ENCODE measurements around the gene CNN2.

DNA sequence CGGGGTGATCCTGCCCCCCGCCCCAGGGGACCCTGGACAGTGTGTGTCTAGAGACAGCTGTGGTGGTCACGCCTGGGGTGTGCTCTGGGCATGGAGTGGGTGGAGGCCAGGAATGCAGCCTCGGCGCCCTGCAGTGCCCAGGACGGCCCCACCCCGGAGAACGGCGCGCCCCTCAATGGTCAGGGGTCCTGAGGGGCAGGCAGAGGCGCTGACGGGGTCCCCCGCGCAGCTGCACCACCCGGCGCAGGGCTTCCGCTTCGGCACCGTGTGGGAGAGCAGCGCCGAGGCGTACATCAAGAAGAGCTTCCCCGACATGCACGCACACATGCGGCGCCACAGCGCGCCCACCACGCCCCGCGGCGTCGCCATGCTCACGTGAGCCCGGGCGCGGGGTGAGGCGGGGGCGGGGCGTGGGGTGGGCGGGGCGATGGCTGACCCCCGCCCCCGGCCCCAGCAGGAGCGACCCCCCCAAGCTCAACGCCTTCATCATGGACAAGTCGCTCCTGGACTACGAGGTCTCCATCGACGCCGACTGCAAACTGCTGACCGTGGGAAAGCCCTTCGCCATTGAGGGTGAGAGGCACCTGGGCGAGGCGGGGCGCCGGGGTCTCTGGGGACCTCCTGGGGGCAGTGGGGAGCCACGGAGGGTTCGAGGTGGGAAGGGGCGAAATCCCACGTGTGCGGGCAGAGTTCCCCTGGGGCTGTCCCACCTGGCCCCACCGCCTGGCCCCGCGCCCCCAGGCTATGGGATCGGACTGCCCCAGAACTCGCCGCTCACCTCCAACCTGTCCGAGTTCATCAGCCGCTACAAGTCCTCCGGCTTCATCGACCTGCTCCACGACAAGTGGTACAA lies 18.8 kb upstream of the CNN2 start:
- TF ChIP-seq, protein P1, sequence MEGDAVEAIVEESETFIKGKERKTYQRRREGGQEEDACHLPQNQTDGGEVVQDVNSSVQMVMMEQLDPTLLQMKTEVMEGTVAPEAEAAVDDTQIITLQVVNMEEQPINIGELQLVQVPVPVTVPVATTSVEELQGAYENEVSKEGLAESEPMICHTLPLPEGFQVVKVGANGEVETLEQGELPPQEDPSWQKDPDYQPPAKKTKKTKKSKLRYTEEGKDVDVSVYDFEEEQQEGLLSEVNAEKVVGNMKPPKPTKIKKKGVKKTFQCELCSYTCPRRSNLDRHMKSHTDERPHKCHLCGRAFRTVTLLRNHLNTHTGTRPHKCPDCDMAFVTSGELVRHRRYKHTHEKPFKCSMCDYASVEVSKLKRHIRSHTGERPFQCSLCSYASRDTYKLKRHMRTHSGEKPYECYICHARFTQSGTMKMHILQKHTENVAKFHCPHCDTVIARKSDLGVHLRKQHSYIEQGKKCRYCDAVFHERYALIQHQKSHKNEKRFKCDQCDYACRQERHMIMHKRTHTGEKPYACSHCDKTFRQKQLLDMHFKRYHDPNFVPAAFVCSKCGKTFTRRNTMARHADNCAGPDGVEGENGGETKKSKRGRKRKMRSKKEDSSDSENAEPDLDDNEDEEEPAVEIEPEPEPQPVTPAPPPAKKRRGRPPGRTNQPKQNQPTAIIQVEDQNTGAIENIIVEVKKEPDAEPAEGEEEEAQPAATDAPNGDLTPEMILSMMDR (conservative IDR thresholded peaks at IDR 0.05; ENCODE audit: low read depth, low read length), result no peak
- no peak for TF ChIP-seq POLR2A (IDR thresholded peaks at IDR 0.05; ENCODE audit: low read depth, low read length)
- TF ChIP-seq NFE2L2 (IDR thresholded peaks at IDR 0.05; ENCODE audit: low read depth, low read length), result no peak
- TF ChIP-seq MAFK (IDR thresholded peaks at IDR 0.05; ENCODE audit: low read depth, low read length), result no peak
- TF ChIP-seq, protein P2, sequence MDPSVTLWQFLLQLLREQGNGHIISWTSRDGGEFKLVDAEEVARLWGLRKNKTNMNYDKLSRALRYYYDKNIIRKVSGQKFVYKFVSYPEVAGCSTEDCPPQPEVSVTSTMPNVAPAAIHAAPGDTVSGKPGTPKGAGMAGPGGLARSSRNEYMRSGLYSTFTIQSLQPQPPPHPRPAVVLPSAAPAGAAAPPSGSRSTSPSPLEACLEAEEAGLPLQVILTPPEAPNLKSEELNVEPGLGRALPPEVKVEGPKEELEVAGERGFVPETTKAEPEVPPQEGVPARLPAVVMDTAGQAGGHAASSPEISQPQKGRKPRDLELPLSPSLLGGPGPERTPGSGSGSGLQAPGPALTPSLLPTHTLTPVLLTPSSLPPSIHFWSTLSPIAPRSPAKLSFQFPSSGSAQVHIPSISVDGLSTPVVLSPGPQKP (IDR thresholded peaks at IDR 0.05; ENCODE audit: borderline replicate concordance, low read depth, low read length), result no peak
- TF ChIP-seq BHLHE40 (IDR thresholded peaks at IDR 0.05; ENCODE audit: low read depth, low read length), result no peak
- no peak for TF ChIP-seq CHD1 (IDR thresholded peaks at IDR 0.05; ENCODE audit: low read depth, low read length)
- no peak for TF ChIP-seq FOS (IDR thresholded peaks at IDR 0.05; ENCODE audit: low read depth, low read length)
- TF ChIP-seq MXI1 (IDR thresholded peaks at IDR 0.05; ENCODE audit: borderline replicate concordance, low read depth, low read length), result no peak
- TF ChIP-seq RCOR1 (IDR thresholded peaks at IDR 0.05; ENCODE audit: insufficient replicate concordance, low read length), result no peak
- TF ChIP-seq, protein P3, sequence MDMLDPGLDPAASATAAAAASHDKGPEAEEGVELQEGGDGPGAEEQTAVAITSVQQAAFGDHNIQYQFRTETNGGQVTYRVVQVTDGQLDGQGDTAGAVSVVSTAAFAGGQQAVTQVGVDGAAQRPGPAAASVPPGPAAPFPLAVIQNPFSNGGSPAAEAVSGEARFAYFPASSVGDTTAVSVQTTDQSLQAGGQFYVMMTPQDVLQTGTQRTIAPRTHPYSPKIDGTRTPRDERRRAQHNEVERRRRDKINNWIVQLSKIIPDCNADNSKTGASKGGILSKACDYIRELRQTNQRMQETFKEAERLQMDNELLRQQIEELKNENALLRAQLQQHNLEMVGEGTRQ (IDR thresholded peaks at IDR 0.05; ENCODE audit: low read depth, low read length), result no peak
- no peak for TF ChIP-seq SMC3 (IDR thresholded peaks at IDR 0.05; ENCODE audit: low read depth, low read length)
- no peak for TF ChIP-seq CEBPB (IDR thresholded peaks at IDR 0.05; ENCODE audit: low read depth, low read length)
